GM11168 (cell line): ENCODE results near the gene UST.
"Not testable (repeated sequence)": the region's sequence is repeated elsewhere in the genome, so short reads cannot be mapped to it uniquely, and the experiment has no call there.

ENCODE experiments used
- in situ Hi-C: fragments of 300-500 bp; cut with MboI; formaldehyde crosslinking; loops from one replicate; pipeline ENCODE4 v1.12.0; 2022; ENCODE audit warnings: low sequenced_read_pairs; ENCODE audit not compliant: unreplicated experiment

UST gene

GRCh38 chr6:148987982-148988381 lies 241.2 kb downstream of the UST start:
- in situ Hi-C loops = no loop called here

GRCh38 chr6:148989585-148989984 lies 242.8 kb downstream of the UST start:
- in situ Hi-C loops = no loop called here

- in situ Hi-C loops = no loop called here
Observed at GRCh38 chr6:148990403-148990802, 243.6 kb downstream of the UST start.

GRCh38 chr6:148996815-148997214 lies 250.0 kb downstream of the UST start:
- in situ Hi-C loops = no loop called here

- in situ Hi-C loops = no loop called here
Observed at GRCh38 chr6:148997865-148998264, 251.0 kb downstream of the UST start.

GRCh38 chr6:148998704-148999103 lies 251.9 kb downstream of the UST start:
- in situ Hi-C loops = no loop called here

GRCh38 chr6:148999501-148999900 lies 252.7 kb downstream of the UST start:
- in situ Hi-C loops = no loop called here

GRCh38 chr6:148999929-149000468 lies 253.2 kb downstream of the UST start:
- in situ Hi-C loops = no loop called here

GRCh38 chr6:149001422-149001821 lies 254.6 kb downstream of the UST start:
- in situ Hi-C loops = no loop called here

GRCh38 chr6:149003560-149003959 lies 256.7 kb downstream of the UST start:
- in situ Hi-C loops = no loop called here

- in situ Hi-C loops = no loop called here
Observed at GRCh38 chr6:149004664-149005063, 257.8 kb downstream of the UST start.

GRCh38 chr6:149006236-149006635 lies 259.4 kb downstream of the UST start:
- in situ Hi-C loops = not testable (repeated sequence)

GRCh38 chr6:149006671-149007070 lies 259.8 kb downstream of the UST start:
- in situ Hi-C loops = no loop called here

GRCh38 chr6:149007846-149008245 lies 261.0 kb downstream of the UST start:
- in situ Hi-C loops = no loop called here

GRCh38 chr6:149008741-149009140 lies 261.9 kb downstream of the UST start:
- in situ Hi-C loops = no loop called here

GRCh38 chr6:149012040-149012545 lies 265.3 kb downstream of the UST start:
- in situ Hi-C loops = no loop called here

- in situ Hi-C loops = no loop called here
Observed at GRCh38 chr6:149013586-149014344, 266.9 kb downstream of the UST start.

- in situ Hi-C loops = no loop called here
Observed at GRCh38 chr6:149014631-149015534, 268.1 kb downstream of the UST start.

- in situ Hi-C loops = no loop called here
Observed at GRCh38 chr6:149015535-149016525, 269.0 kb downstream of the UST start.

GRCh38 chr6:149016716-149017115 lies 269.9 kb downstream of the UST start:
- in situ Hi-C loops = no loop called here
